Stimulated activated CD8-positive, alpha-beta memory T cell treated with anti-CD3 and anti-CD28 coated beads, Interleukin-4, amount 100 ng/mL, for 4 hours (primary cell): ENCODE measurements around the gene RNF182.

Experiments used
- DNase-seq, 2 donors: peaks; one replicate each; pipeline ENCODE4 v3.0.0-alpha.2; 2020; ENCODE audit warnings: low read depth in 2 of 2, low spot score in 1 of 2

Gene RNF182

DNA sequence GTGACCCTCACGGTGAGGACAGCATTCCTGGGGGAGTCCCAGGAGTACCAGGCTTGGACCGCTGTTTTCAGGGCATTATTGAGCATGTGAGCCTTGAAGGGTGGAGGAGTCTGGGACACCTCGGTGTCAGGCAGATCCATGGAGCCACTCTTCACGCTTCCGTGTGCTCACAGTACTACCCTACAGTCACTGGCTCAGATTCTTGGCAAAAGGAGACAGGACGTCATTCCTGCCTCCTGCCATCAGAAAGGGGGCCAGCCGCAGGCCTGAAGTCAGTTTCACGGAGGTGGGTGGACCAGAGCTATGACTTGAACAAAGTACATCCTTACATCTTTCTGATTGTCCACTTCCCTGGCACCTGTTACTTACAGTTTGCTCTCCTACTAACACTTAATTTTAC is 103.9 kb downstream of the RNF182 start:
- no peak for DNase-seq

- no peak for DNase-seq
These were observed 104.9 kb downstream of the RNF182 start for GRCh38 chr6:14029605-14030004.
